ENCODE data around the gene CD302.
"Not testable (repeated sequence)": the region's sequence is repeated elsewhere in the genome, so short reads cannot be mapped to it uniquely, and the experiment has no call there.

CD302 gene

DNA sequence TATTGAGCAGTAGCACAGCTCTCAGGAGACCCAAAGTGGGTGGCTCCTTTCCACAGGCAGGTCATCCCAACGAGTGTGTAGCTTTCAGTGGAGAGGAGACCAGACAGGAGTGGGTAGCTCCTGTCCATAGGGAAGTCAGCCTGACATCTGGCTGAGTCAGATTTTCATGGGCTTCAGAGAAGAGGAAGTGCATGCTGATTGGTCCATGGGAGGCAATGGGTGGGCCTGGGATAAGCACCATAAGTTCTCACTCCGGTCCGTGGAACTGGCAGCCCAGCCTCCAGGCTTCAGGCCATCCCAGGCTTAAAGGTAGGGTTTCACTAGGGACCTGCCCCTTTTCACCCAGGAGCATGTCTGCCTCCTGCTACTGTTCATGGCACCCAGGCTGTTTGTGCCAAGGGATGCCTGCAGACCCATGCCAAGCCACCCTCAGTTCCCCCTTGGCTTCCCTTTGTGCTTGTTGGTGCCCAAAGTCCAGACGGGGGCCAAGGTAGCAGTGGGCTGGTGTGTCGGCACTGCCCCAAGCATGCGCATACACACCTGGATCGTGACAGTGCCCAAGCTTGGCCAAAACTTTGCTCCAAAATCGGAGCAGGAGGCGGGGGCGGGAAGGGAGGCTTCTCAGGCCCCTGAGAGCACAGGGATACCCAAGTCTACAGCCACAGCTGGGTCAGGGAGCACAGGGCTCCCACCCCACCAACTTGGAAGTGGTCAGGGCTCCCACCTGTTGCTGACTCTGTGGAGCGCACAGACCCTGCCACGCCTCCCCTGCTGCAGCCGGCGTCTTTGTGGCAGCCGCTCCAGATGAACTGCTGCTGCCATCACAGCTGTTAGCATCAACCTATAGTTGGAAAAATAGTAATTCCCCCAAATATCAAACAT, 59.3 kb downstream of the CD302 start:
- H3K4me3 ChIP-seq (ENCODE audit: low read length), result no peak overlapping the region
- H3K36me3 ChIP-seq (ENCODE audit: control insufficient read depth, insufficient read depth, low read length), result no peaks in the 10 kb centered on the region
- no peaks in the 10 kb centered on the region for H3K4me1 ChIP-seq (ENCODE audit: control insufficient read depth, insufficient read depth, low read length)
- H3K9ac ChIP-seq (ENCODE audit: low read length), result no peak overlapping the region
- no peaks in the 10 kb centered on the region for H3K27me3 ChIP-seq (ENCODE audit: control insufficient read depth, insufficient read depth, low read length)
- no peaks in the 10 kb centered on the region for H3K9me3 ChIP-seq (ENCODE audit: control insufficient read depth, low read length)

DNA sequence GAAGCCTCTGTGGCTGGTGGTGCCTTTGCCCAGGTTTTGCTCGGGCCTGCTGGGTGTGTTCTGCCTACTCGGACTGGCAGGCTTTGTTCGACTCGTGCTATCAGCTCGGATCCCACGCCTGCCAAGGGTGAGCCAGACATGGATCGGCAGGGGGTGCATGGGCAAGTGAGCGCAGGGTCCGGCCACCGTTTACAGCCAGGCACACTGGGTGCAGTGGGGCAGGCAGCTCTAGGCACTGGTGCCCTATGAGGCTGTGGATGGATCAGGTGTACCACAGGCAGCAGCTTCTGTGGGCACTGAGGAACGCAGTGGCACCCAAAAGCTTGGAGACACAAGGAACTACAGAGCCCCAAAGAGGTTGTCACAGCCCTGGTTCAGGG, 60.1 kb downstream of the CD302 start:
- no peaks in the 10 kb centered on the region for H3K27me3 ChIP-seq (ENCODE audit: control insufficient read depth, insufficient read depth, low read length)
- H3K4me1 ChIP-seq (ENCODE audit: control insufficient read depth, insufficient read depth, low read length), result no peaks in the 10 kb centered on the region
- H3K9me3 ChIP-seq (ENCODE audit: control insufficient read depth, low read length), result no peaks in the 10 kb centered on the region
- H3K36me3 ChIP-seq (ENCODE audit: control insufficient read depth, insufficient read depth, low read length), result no peaks in the 10 kb centered on the region
- H3K4me3 ChIP-seq (ENCODE audit: low read length), result no peak overlapping the region
- H3K9ac ChIP-seq (ENCODE audit: low read length), result no peak overlapping the region

GRCh38 chr2:159737292-159737916, 60.6 kb downstream of the CD302 start:
- Histone ChIP-seq H3K36me3 (ENCODE audit: control insufficient read depth, insufficient read depth, low read length) (no peaks in the 10 kb centered on the region), H3K4me1 (ENCODE audit: control insufficient read depth, insufficient read depth, low read length) (no peaks in the 10 kb centered on the region), H3K9ac (ENCODE audit: low read length) (no peak overlapping the region), H3K9me3 (ENCODE audit: control insufficient read depth, low read length) (no peaks in the 10 kb centered on the region), H3K27me3 (ENCODE audit: control insufficient read depth, insufficient read depth, low read length) (no peaks in the 10 kb centered on the region), H3K4me3 (ENCODE audit: low read length) (no peak overlapping the region)

- Histone ChIP-seq H3K4me1 (ENCODE audit: control insufficient read depth, insufficient read depth, low read length) (no peaks in the 10 kb centered on the region), H3K9me3 (ENCODE audit: control insufficient read depth, low read length) (no peaks in the 10 kb centered on the region), H3K36me3 (ENCODE audit: control insufficient read depth, insufficient read depth, low read length) (peaks cover under 1% of the 10 kb centered on the region)
Measured at GRCh38 chr2:159736048-159736447, 62.0 kb downstream of the CD302 start.

GRCh38 chr2:159735648-159736047, 62.4 kb downstream of the CD302 start:
- Histone ChIP-seq H3K4me3 (ENCODE audit: low read length) (no peak overlapping the region), H3K9me3 (ENCODE audit: control insufficient read depth, low read length) (no peaks in the 10 kb centered on the region), H3K27me3 (ENCODE audit: control insufficient read depth, insufficient read depth, low read length) (no peaks in the 10 kb centered on the region), H3K9ac (ENCODE audit: low read length) (no peak overlapping the region), H3K4me1 (ENCODE audit: control insufficient read depth, insufficient read depth, low read length) (no peaks in the 10 kb centered on the region), H3K36me3 (ENCODE audit: control insufficient read depth, insufficient read depth, low read length) (peaks cover 4% of the 10 kb centered on the region)

More at GRCh38 chr2:159736048-159736447, 62.0 kb downstream of the CD302 start:
- Histone ChIP-seq H3K9ac (ENCODE audit: low read length) (no peak overlapping the region), H3K27me3 (ENCODE audit: control insufficient read depth, insufficient read depth, low read length) (no peaks in the 10 kb centered on the region), H3K4me3 (ENCODE audit: low read length) (no peak overlapping the region)

DNA sequence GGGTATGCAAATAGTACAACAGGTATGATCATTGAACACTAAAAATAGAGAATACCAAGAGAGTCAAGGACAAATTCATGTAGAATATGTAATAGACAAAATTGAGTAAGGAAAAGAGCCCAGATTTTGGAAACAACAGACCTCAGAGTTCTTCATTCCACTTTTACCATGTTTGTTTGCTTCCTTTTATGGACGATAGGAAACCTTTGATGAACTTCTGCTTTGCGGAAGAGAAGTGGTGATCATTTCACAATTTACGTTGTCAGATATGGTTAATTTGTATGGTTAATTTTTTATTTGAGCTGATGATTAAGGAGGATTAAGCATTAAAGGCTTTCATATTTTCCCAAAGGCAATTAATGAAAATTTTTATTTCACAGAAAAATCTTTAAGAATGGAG, 69.4 kb downstream of the CD302 start:
- H3K9me3 ChIP-seq (ENCODE audit: control insufficient read depth, low read length), result no peaks in the 10 kb centered on the region
- H3K36me3 ChIP-seq (ENCODE audit: control insufficient read depth, insufficient read depth, low read length), result peaks cover 4% of the 10 kb centered on the region
- no peak overlapping the region for H3K4me3 ChIP-seq (ENCODE audit: low read length)
- H3K27me3 ChIP-seq (ENCODE audit: control insufficient read depth, insufficient read depth, low read length), result no peaks in the 10 kb centered on the region
- H3K4me1 ChIP-seq (ENCODE audit: control insufficient read depth, insufficient read depth, low read length), result no peaks in the 10 kb centered on the region
- no peak overlapping the region for H3K9ac ChIP-seq (ENCODE audit: low read length)

GRCh38 chr2:159725713-159726112, 72.3 kb downstream of the CD302 start:
- no peak overlapping the region for H3K4me3 ChIP-seq (ENCODE audit: low read length)
- peaks cover under 1% of the 10 kb centered on the region for H3K36me3 ChIP-seq (ENCODE audit: control insufficient read depth, insufficient read depth, low read length)
- no peaks in the 10 kb centered on the region for H3K4me1 ChIP-seq (ENCODE audit: control insufficient read depth, insufficient read depth, low read length)

DNA sequence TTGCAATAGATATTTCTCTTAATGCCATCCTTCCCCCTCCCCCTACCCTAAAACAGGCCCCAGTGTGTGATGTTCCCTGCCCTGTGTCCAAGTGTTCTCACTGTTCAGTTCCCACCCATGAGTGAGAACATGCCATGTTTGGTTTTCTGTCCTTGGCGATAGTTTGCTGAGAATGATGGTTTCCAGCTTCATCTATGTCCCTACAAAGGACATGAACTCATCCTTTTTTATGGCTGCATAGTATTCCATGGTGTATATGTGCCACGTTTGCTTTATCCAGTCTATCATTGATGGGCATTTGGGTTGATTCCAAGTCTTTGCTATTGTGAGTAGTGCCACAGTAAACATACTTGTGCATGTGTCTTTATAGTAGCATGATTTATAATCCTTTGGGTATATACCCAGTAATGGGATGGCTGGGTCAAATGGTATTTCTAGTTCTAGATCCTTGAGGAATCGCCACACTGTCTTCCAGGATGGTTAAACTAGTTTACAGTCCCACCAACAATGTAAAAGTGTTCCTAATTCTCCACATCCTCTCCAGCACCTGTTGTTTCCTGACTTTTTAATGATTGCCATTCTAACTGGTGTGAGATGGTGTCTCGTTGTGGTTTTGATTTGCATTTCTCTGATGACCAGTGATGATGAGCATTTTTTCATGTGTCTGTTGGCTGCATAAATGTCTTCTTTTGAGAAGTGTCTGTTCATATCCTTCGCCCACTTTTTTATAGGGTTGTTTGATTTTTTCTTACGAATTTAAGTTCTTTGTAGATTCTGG, 73.0 kb downstream of the CD302 start:
- H3K9ac ChIP-seq (ENCODE audit: low read length), result not testable (repeated sequence)

More at GRCh38 chr2:159725713-159726112, 72.3 kb downstream of the CD302 start:
- H3K9me3 ChIP-seq (ENCODE audit: control insufficient read depth, low read length), result no peaks in the 10 kb centered on the region
- H3K27me3 ChIP-seq (ENCODE audit: control insufficient read depth, insufficient read depth, low read length), result no peaks in the 10 kb centered on the region
- no peak overlapping the region for H3K9ac ChIP-seq (ENCODE audit: low read length)

GRCh38 chr2:159722580-159722979, 75.4 kb downstream of the CD302 start:
- Histone ChIP-seq H3K4me3 (ENCODE audit: low read length) (no peak overlapping the region), H3K36me3 (ENCODE audit: control insufficient read depth, insufficient read depth, low read length) (no peaks in the 10 kb centered on the region), H3K27me3 (ENCODE audit: control insufficient read depth, insufficient read depth, low read length) (no peaks in the 10 kb centered on the region), H3K9ac (ENCODE audit: low read length) (no peak overlapping the region), H3K9me3 (ENCODE audit: control insufficient read depth, low read length) (no peaks in the 10 kb centered on the region), H3K4me1 (ENCODE audit: control insufficient read depth, insufficient read depth, low read length) (no peaks in the 10 kb centered on the region)

More for the DNA sequence above, 73.0 kb downstream of the CD302 start:
- not testable (repeated sequence) for H3K27me3 ChIP-seq (ENCODE audit: control insufficient read depth, insufficient read depth, low read length); H3K36me3 ChIP-seq (ENCODE audit: control insufficient read depth, insufficient read depth, low read length); H3K4me3 ChIP-seq (ENCODE audit: low read length); H3K4me1 ChIP-seq (ENCODE audit: control insufficient read depth, insufficient read depth, low read length); H3K9me3 ChIP-seq (ENCODE audit: control insufficient read depth, low read length)

- Histone ChIP-seq H3K9me3 (ENCODE audit: control insufficient read depth, low read length) (no peaks in the 10 kb centered on the region), H3K27me3 (ENCODE audit: control insufficient read depth, insufficient read depth, low read length) (no peaks in the 10 kb centered on the region), H3K4me3 (ENCODE audit: low read length) (no peak overlapping the region), H3K36me3 (ENCODE audit: control insufficient read depth, insufficient read depth, low read length) (no peaks in the 10 kb centered on the region), H3K9ac (ENCODE audit: low read length) (no peak overlapping the region), H3K4me1 (ENCODE audit: control insufficient read depth, insufficient read depth, low read length) (peaks cover 10% of the 10 kb centered on the region)
Measured at GRCh38 chr2:159720676-159721075, 77.3 kb downstream of the CD302 start.

Data from mucosa of stomach (tissue), 1 donor.